ENCODE results near the gene RASIP1.
"Not testable (repeated sequence)": the region's sequence is repeated elsewhere in the genome, so short reads cannot be mapped to it uniquely, and the experiment has no call there.

RASIP1 gene

GRCh38 chr19:48768171-48768753 lies 27.9 kb upstream of the RASIP1 start:
- H3K9me3 ChIP-seq (ENCODE audit: control extremely low read depth in 1 of 5, control insufficient read depth in 4 of 5, insufficient read depth in 2 of 5, low read depth in 1 of 5, low read length in 4 of 5); H3K27me3 ChIP-seq (replicated peaks in 2 of 5; ENCODE audit: control insufficient read depth in 4 of 5, insufficient read depth in 5 of 5, low read length in 4 of 5); H3K4me1 ChIP-seq (ENCODE audit: control extremely low read depth in 1 of 4, control insufficient read depth in 4 of 4, insufficient read depth in 4 of 4, low read length in 3 of 4); H3K4me3 ChIP-seq (ENCODE audit: control insufficient read depth in 1 of 7, extremely low read depth in 1 of 7, insufficient read depth in 4 of 7, low read depth in 2 of 7, low read length in 6 of 7); DNase-seq; H3K27ac ChIP-seq (ENCODE audit: insufficient read depth in 1 of 2, low read depth in 1 of 2, low read length in 2 of 2, poor library complexity in 1 of 2, severe bottlenecking in 2 of 2); POLR2A ChIA-PET; H3K36me3 ChIP-seq (ENCODE audit: control insufficient read depth in 4 of 4, insufficient read depth in 4 of 4, low read length in 3 of 4): not testable (repeated sequence)
- CTCF ChIA-PET = interaction anchor here (1.5 kb wide), 1 partner anchor 122 kb away, joined by 3 read pairs; the partner anchor contains the start of gene CA11
- 35% methylated on average over 2 of the region's 6 CpGs for WGBS (ENCODE audit: insufficient coverage)

- 100% methylated on average over 1 of the region's 5 CpGs for WGBS (ENCODE audit: insufficient coverage)
- H3K27me3 ChIP-seq (replicated peaks in 2 of 5; ENCODE audit: control insufficient read depth in 4 of 5, insufficient read depth in 5 of 5, low read length in 4 of 5); POLR2A ChIA-PET; H3K9me3 ChIP-seq (ENCODE audit: control extremely low read depth in 1 of 5, control insufficient read depth in 4 of 5, insufficient read depth in 2 of 5, low read depth in 1 of 5, low read length in 4 of 5); CTCF ChIA-PET; H3K4me3 ChIP-seq (ENCODE audit: control insufficient read depth in 1 of 7, extremely low read depth in 1 of 7, insufficient read depth in 4 of 7, low read depth in 2 of 7, low read length in 6 of 7); H3K27ac ChIP-seq (ENCODE audit: insufficient read depth in 1 of 2, low read depth in 1 of 2, low read length in 2 of 2, poor library complexity in 1 of 2, severe bottlenecking in 2 of 2); DNase-seq; H3K36me3 ChIP-seq (ENCODE audit: control insufficient read depth in 4 of 4, insufficient read depth in 4 of 4, low read length in 3 of 4); H3K4me1 ChIP-seq (ENCODE audit: control extremely low read depth in 1 of 4, control insufficient read depth in 4 of 4, insufficient read depth in 4 of 4, low read length in 3 of 4): not testable (repeated sequence)
These were observed 25.4 kb upstream of the RASIP1 start for GRCh38 chr19:48765816-48766215.

- H3K27me3 ChIP-seq (replicated peaks in 2 of 5; ENCODE audit: control insufficient read depth in 4 of 5, insufficient read depth in 5 of 5, low read length in 4 of 5) = peaks cover 0 to 7% (median 2%) of the 10 kb centered on the region in 5 experiments
- ChIA-PET CTCF (interaction anchor here (1.5 kb wide), 1 partner anchor 14 kb away, joined by 3 read pairs; the partner anchor contains the start of gene IZUMO1), POLR2A (no interaction called here)
- DNase-seq = no peak
- H3K4me3 ChIP-seq (ENCODE audit: control insufficient read depth in 1 of 7, extremely low read depth in 1 of 7, insufficient read depth in 4 of 7, low read depth in 2 of 7, low read length in 6 of 7) = peak overlapping the region in 1 of 7 experiments; percentile 33
- no peaks in the 10 kb centered on the region for H3K9me3 ChIP-seq (ENCODE audit: control extremely low read depth in 1 of 5, control insufficient read depth in 4 of 5, insufficient read depth in 2 of 5, low read depth in 1 of 5, low read length in 4 of 5)
- H3K36me3 ChIP-seq (ENCODE audit: control insufficient read depth in 4 of 4, insufficient read depth in 4 of 4, low read length in 3 of 4) = no peaks in the 10 kb centered on the region
- peaks cover 0 to 8% (median 4%) of the 10 kb centered on the region in 4 experiments for H3K4me1 ChIP-seq (ENCODE audit: control extremely low read depth in 1 of 4, control insufficient read depth in 4 of 4, insufficient read depth in 4 of 4, low read length in 3 of 4)
- WGBS (ENCODE audit: insufficient coverage) = 37% methylated on average over 15 of the region's 16 CpGs
- H3K27ac ChIP-seq (ENCODE audit: insufficient read depth in 1 of 2, low read depth in 1 of 2, low read length in 2 of 2, poor library complexity in 1 of 2, severe bottlenecking in 2 of 2) = no peak overlapping the region
These were observed 20.2 kb upstream of the RASIP1 start for GRCh38 chr19:48760504-48761205.

GRCh38 chr19:48757741-48758144 lies 17.3 kb upstream of the RASIP1 start:
- H3K4me3 ChIP-seq (ENCODE audit: control insufficient read depth in 1 of 7, extremely low read depth in 1 of 7, insufficient read depth in 4 of 7, low read depth in 2 of 7, low read length in 6 of 7) = no peak overlapping the region
- H3K36me3 ChIP-seq (ENCODE audit: control insufficient read depth in 4 of 4, insufficient read depth in 4 of 4, low read length in 3 of 4) = no peaks in the 10 kb centered on the region
- ChIA-PET POLR2A (no interaction called here), CTCF (interaction anchor here (1.1 to 1.4 kb wide), 2 partner anchors 9 to 25 kb away, joined by 3 read pairs; no protein-coding TSS in a partner anchor)
- WGBS (ENCODE audit: insufficient coverage) = 93% methylated on average over 9 of the region's 14 CpGs
- DNase-seq = no peak
- peaks cover 0 to 15% (median 15%) of the 10 kb centered on the region in 5 experiments for H3K27me3 ChIP-seq (replicated peaks in 2 of 5; ENCODE audit: control insufficient read depth in 4 of 5, insufficient read depth in 5 of 5, low read length in 4 of 5)
- H3K4me1 ChIP-seq (ENCODE audit: control extremely low read depth in 1 of 4, control insufficient read depth in 4 of 4, insufficient read depth in 4 of 4, low read length in 3 of 4) = peaks cover 0 to 18% (median 12%) of the 10 kb centered on the region in 4 experiments
- no peaks in the 10 kb centered on the region for H3K9me3 ChIP-seq (ENCODE audit: control extremely low read depth in 1 of 5, control insufficient read depth in 4 of 5, insufficient read depth in 2 of 5, low read depth in 1 of 5, low read length in 4 of 5)
- no peak overlapping the region for H3K27ac ChIP-seq (ENCODE audit: insufficient read depth in 1 of 2, low read depth in 1 of 2, low read length in 2 of 2, poor library complexity in 1 of 2, severe bottlenecking in 2 of 2)

GRCh38 chr19:48757089-48757675 lies 16.8 kb upstream of the RASIP1 start:
- 95% methylated on average over 9 of the region's 12 CpGs for WGBS (ENCODE audit: insufficient coverage)
- POLR2A ChIA-PET = no interaction called here
- H3K27ac ChIP-seq (ENCODE audit: insufficient read depth in 1 of 2, low read depth in 1 of 2, low read length in 2 of 2, poor library complexity in 1 of 2, severe bottlenecking in 2 of 2) = no peak overlapping the region
- H3K4me3 ChIP-seq (ENCODE audit: control insufficient read depth in 1 of 7, extremely low read depth in 1 of 7, insufficient read depth in 4 of 7, low read depth in 2 of 7, low read length in 6 of 7) = no peak overlapping the region
- H3K4me1 ChIP-seq (ENCODE audit: control extremely low read depth in 1 of 4, control insufficient read depth in 4 of 4, insufficient read depth in 4 of 4, low read length in 3 of 4) = peaks cover 0 to 24% (median 17%) of the 10 kb centered on the region in 4 experiments
- no peaks in the 10 kb centered on the region for H3K36me3 ChIP-seq (ENCODE audit: control insufficient read depth in 4 of 4, insufficient read depth in 4 of 4, low read length in 3 of 4)
- CTCF ChIA-PET = interaction anchor here (1.4 kb wide), 1 partner anchor 10 kb away, joined by 3 read pairs; no protein-coding TSS in a partner anchor
- H3K27me3 ChIP-seq (replicated peaks in 2 of 5; ENCODE audit: control insufficient read depth in 4 of 5, insufficient read depth in 5 of 5, low read length in 4 of 5) = peaks cover 0 to 21% (median 10%) of the 10 kb centered on the region in 5 experiments
- no peak for DNase-seq
- no peaks in the 10 kb centered on the region for H3K9me3 ChIP-seq (ENCODE audit: control extremely low read depth in 1 of 5, control insufficient read depth in 4 of 5, insufficient read depth in 2 of 5, low read depth in 1 of 5, low read length in 4 of 5)

- 88% methylated on average over 9 of the region's 9 CpGs for WGBS (ENCODE audit: insufficient coverage)
- DNase-seq = no peak
- Histone ChIP-seq H3K4me3 (ENCODE audit: control insufficient read depth in 1 of 7, extremely low read depth in 1 of 7, insufficient read depth in 4 of 7, low read depth in 2 of 7, low read length in 6 of 7) (no peak overlapping the region), H3K27ac (ENCODE audit: insufficient read depth in 1 of 2, low read depth in 1 of 2, low read length in 2 of 2, poor library complexity in 1 of 2, severe bottlenecking in 2 of 2) (no peak overlapping the region), H3K9me3 (ENCODE audit: control extremely low read depth in 1 of 5, control insufficient read depth in 4 of 5, insufficient read depth in 2 of 5, low read depth in 1 of 5, low read length in 4 of 5) (no peaks in the 10 kb centered on the region), H3K27me3 (replicated peaks in 2 of 5; ENCODE audit: control insufficient read depth in 4 of 5, insufficient read depth in 5 of 5, low read length in 4 of 5) (peaks cover 0 to 22% (median 7%) of the 10 kb centered on the region in 5 experiments), H3K4me1 (ENCODE audit: control extremely low read depth in 1 of 4, control insufficient read depth in 4 of 4, insufficient read depth in 4 of 4, low read length in 3 of 4) (peaks cover 0 to 26% (median 21%) of the 10 kb centered on the region in 4 experiments), H3K36me3 (ENCODE audit: control insufficient read depth in 4 of 4, insufficient read depth in 4 of 4, low read length in 3 of 4) (no peaks in the 10 kb centered on the region)
- ChIA-PET POLR2A (no interaction called here), CTCF (no interaction called here)
These were observed 16.3 kb upstream of the RASIP1 start for GRCh38 chr19:48756686-48757085.

GRCh38 chr19:48756212-48756611 lies 15.8 kb upstream of the RASIP1 start:
- no peak overlapping the region for H3K4me3 ChIP-seq (ENCODE audit: control insufficient read depth in 1 of 7, extremely low read depth in 1 of 7, insufficient read depth in 4 of 7, low read depth in 2 of 7, low read length in 6 of 7)
- DNase-seq = no peak
- no peak overlapping the region for H3K27ac ChIP-seq (ENCODE audit: insufficient read depth in 1 of 2, low read depth in 1 of 2, low read length in 2 of 2, poor library complexity in 1 of 2, severe bottlenecking in 2 of 2)
- H3K4me1 ChIP-seq (ENCODE audit: control extremely low read depth in 1 of 4, control insufficient read depth in 4 of 4, insufficient read depth in 4 of 4, low read length in 3 of 4) = peaks cover 0 to 30% (median 23%) of the 10 kb centered on the region in 4 experiments
- H3K36me3 ChIP-seq (ENCODE audit: control insufficient read depth in 4 of 4, insufficient read depth in 4 of 4, low read length in 3 of 4) = no peaks in the 10 kb centered on the region
- H3K9me3 ChIP-seq (ENCODE audit: control extremely low read depth in 1 of 5, control insufficient read depth in 4 of 5, insufficient read depth in 2 of 5, low read depth in 1 of 5, low read length in 4 of 5) = no peaks in the 10 kb centered on the region
- POLR2A ChIA-PET = no interaction called here
- WGBS (ENCODE audit: insufficient coverage) = 98% methylated on average over 8 of the region's 11 CpGs
- CTCF ChIA-PET = no interaction called here
- H3K27me3 ChIP-seq (replicated peaks in 2 of 5; ENCODE audit: control insufficient read depth in 4 of 5, insufficient read depth in 5 of 5, low read length in 4 of 5) = peaks cover 0 to 22% (median 7%) of the 10 kb centered on the region in 5 experiments

All from common myeloid progenitor, CD34-positive (primary cell).